Activated T-helper 9 cell treated with anti-CD3 and anti-CD28 coated beads, Interleukin-2, amount 50 U/mL, for 16 hours (primary cell): ENCODE measurements around the gene HIRIP3.
"Not testable (repeated sequence)": the region's sequence is repeated elsewhere in the genome, so short reads cannot be mapped to it uniquely, and the experiment has no call there.

ENCODE experiments used
- DNase-seq: peaks from one replicate; pipeline ENCODE4 v3.0.0-alpha.2; 2020; ENCODE audit warnings: low read depth

Gene HIRIP3, protein sequence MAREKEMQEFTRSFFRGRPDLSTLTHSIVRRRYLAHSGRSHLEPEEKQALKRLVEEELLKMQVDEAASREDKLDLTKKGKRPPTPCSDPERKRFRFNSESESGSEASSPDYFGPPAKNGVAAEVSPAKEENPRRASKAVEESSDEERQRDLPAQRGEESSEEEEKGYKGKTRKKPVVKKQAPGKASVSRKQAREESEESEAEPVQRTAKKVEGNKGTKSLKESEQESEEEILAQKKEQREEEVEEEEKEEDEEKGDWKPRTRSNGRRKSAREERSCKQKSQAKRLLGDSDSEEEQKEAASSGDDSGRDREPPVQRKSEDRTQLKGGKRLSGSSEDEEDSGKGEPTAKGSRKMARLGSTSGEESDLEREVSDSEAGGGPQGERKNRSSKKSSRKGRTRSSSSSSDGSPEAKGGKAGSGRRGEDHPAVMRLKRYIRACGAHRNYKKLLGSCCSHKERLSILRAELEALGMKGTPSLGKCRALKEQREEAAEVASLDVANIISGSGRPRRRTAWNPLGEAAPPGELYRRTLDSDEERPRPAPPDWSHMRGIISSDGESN

DNA sequence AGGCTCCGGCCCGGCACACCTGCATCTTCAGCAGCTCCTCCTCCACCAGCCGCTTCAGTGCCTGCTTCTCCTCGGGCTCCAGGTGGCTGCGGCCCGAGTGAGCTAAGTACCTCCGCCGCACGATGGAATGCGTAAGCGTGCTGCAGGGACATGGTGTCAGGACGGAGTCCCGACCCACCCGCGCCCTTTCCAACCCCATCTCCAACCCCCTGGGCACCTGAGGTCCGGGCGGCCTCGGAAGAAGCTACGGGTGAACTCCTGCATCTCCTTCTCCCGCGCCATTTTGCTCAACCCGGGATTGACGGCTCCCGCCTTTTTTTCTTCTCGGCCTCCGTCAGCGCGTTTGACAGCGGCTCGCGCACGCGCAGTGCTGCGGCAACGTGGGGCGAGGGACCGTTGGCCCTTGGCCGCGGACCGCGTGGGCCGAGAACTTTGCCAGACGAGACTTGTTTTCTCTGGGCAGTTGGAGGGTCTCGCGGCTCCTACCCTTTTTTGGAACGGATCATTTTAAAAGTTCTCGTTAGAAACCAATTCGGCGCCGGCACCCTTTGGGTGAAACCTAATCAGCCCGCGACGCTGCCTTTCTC lies at the start of gene HIRIP3:
TSS of gene HIRIP3 (minus strand) at position 294 of the 587 bp plus-strand sequence. CDS start at position 282, 12 bp downstream.
- peak; percentile 80 for DNase-seq

DNA sequence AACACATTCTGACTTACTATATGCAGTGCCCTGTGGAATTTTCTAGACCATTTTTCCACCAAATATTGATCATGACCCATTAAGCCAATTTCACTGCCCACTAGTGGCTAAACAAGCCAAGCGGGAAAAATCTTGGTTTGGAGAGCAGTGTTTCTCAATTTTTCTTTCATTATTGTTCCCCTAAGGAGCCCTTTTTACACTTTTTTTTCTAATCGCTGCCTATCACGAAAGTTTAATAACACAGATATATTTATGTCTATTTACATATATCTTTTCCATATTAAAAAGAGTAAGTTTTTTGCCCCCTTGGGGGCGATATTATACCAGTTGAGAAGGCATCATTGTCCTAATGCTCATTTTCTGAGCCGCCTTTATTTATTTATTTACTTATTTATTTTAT lies 46.4 kb upstream of the HIRIP3 start:
- DNase-seq: no peak

DNA sequence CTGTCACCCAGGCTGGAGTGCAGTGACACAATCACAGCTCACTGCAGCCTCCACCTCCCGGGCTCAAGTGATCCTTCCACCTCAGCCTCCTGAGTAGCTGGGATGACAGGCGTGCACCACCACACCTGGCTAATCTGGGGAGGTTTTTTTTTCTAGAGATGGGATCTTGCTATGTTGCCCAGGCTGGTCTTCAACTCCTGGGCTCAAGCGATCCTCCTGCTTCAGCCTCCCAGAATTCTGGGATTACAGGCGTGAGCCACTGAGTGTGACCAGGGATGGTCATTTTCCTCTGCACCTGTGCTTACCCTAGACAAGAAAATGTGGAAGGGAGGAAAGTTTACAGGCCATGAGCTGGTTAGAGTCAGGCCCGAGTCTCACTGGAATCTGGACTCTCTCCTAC lies 45.3 kb upstream of the HIRIP3 start:
- not testable (repeated sequence) for DNase-seq

DNA sequence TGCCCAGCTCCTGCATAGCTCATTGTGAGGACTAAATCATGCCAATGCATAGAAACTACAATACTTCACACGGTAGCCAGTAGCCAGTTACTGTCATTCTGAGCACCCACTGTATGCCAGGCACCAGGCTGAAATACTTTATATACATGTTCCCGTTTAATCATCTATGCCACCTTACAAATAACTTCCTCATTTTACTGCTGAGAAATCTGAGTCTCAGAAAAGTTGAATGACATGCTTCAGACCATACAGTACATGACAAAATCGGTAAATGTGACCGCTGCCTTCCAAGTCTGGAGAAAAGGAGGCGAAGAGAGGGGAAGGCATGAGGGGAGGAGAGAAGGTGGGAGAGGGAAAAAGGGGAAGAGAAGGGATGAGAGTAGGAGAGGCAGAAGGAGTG lies 44.8 kb upstream of the HIRIP3 start:
- DNase-seq: no peak

DNA sequence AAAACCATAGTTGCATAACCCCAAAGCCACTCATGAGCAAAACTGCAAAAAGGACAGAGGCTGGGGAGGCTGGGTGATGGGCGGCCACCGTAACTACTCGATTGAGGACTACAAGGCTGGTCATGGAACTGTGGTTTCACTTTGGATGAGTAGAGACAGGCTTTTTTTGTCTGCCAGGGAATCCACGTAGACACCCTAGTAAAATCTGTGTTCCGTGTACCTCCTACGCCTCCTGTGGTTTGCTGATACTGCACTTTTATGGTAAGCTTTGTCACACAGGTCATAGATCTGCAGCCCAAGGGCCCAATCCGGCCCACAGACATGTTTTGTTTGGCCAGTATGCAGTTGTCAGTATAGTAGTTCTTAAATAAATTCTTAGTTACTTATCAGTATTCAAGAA lies 37.9 kb upstream of the HIRIP3 start:
- no peak for DNase-seq

DNA sequence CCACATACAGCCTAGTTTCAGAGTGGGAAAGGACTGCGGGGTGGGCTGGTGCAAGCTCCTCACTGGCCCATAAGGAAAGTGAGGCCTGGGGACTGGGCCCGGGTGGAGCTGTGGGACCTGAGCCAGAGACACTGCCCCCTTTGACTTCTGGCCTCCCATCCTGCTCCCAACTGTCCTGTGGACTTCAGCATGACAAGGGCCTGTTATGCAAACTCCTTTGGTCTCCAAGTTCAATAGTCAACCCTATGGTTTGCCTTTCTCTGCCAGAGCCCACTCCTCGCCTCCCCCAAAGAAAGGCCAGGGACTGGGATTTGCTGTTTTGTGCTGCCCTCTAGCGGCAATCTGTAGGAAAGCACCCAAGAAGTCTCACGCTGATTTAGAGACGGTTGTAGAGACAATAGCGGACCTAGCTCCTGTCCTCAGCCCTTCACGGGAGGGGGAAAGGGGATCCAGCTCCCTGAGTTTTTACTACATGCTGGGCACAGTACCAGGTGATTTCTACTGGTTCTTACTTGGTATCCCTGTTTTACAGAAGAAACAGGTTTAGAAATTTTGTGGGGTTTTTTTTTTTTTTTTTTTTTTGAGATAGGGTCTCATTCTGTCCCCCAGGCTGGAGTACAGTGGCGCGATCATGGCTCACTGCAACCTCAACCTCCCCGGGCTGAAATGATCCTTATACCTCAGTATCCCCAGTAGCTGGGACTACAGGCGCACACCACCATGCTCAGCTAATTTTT lies 36.8 kb upstream of the HIRIP3 start:
- DNase-seq: peak; percentile 41

DNA sequence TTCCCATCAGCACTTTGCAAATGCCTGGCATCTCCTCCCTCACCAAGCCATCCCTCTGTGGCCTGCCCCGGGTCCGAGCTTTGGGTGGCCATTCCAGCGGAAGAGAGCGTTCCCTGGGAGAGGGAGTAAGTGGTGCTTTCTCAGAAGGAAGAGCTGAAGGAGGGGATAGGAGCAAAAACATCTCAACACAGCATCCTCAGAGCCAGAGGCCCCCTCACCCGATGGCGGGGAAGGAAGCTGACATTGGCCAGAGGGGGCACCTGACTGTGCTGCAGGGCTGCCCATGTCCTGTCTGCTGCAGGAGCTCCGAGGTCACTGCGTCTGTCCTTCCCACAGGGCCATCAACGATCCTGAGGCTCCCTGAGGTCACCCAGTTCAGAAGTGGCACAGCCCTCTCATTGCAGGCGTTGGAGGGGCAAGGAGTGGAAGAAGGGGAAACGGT lies 36.1 kb upstream of the HIRIP3 start:
- DNase-seq: no peak

DNA sequence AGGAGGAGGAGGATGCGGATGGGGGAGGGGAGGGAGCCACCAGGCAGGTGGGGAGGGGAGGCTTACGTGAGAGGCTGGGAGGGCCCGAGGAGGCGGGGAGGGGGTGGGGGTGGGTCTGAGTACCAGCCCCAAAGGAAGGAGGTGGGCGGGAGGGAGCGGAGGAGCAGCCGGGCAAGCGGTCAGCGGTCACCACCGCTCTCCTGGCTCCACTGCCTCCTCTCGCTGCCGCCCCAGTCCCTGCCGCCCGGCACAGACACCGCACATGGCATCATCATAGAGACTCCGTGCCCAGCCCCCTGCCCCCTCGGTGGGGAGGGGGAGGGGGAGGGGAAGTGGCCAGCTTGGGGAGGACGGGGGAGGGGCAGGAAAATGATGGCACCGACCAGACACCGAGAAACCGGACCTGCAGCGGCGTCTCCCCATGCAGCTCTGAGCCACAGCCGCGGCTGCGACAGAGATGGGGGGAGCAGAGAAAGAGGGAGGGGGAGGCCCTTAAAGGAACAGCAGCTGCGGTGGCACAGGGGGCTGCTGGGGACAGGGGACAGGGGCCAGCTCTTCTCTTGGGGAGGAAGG lies 35.5 kb upstream of the HIRIP3 start, which contains the start of gene TLCD3B:
TSS of gene TLCD3B (minus strand) at position 431 of the 573 bp plus-strand sequence. CDS start 744 bp downstream, outside the sequence.
- no peak for DNase-seq

DNA sequence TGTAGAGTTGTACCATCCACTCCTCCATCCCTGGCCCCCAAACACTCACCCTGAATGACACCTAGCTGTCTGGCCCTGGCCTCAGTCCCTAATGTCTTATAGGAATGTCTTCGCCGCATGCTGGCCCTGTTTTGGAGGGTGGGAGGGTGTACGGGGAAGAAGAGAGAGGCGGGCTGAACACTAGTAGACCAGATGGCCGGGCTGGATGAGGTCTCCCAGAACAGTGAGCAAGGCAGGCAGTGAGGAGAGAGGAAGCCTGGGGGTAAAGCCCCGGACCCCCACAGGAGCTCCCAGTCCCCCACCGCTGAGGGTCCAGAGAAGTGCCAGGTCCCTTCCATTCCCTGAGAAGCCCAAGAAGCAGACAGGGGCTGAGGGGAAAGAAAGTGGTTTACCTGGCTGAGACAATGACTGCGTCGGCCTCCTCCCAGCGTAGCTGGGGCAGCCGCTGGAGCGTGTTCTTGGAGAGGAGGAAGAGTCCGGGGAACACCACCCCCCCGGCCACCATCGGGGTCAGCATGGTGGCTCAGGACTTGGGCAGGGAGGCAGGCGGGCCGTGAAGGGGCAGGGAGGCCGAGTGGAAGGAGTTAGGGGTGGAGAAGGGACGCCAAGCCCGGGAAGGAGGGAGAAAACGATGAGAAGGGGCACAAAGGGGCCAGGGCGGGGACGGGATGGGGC lies 34.7 kb upstream of the HIRIP3 start:
- no peak for DNase-seq

DNA sequence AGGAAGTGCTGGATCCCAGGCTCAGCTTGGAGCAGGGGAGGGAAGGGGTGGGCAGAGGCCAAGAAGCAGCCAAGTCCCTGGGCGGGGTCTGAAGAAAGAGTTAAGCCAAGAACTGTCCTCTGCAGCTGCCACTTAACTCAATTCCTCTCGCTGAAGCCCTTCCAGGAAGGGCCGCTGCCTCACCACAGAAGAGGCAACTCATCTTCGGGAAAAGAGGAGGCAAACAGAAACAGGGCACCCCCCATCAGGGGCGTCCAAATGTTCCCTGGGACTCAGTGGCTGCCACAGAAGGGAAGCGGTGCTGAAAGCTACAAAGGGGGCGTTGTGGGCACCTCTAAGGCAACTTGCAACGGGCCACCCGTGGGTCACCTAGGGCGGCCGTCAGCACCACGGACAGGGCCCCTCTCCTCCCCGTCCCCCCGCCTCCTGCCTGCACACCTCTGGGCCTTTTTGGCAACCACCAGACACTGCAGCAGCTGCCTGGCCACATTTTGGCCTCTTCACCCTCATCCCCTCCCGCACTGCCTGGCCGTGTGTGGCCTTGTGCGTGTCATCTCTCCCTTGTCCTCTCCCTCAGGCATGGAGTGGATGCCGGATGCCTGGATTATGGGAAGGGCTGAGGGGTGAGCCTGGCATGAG lies 33.1 kb upstream of the HIRIP3 start:
- DNase-seq: no peak

DNA sequence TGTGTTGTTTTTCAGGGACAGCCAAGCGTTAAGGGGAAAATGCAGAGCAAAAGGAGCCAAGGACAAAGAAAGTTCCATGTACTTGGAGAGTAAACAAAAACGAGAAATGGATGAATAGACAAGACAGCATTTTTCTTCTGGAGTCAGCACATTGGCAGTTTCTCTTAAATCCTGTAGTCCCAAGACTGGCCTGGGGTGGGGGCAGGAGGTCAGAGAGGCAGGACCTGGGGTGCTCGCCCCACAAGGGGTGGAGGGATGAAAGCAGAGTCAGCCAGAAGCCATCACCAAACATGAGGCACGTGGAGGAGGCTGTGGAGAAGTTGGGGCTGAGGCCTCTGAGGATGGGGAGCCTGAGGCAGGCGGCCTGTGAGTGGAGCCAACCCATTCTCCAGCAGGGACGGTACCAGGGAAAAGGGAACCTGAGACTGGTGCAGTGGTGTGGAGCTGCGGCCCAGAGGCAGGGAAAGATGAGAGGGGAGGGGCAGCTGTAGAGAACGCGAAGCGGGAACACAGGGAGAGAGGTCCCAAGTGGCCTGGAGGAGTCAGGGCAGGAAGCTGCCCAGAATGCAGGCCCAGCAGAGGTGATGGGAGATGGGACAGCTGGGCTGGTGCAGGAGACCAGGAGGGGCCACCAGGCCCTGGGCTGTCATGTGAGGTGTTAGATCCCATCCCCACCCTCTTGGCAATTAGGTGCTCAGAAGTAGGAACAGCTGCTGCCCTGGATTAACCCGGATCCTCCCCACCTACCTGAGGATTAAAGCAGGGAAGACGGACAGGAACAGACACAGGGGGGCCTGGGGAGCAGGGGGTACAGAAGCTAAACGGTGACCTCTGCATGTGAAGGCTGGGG lies 32.4 kb upstream of the HIRIP3 start:
- DNase-seq: no peak

DNA sequence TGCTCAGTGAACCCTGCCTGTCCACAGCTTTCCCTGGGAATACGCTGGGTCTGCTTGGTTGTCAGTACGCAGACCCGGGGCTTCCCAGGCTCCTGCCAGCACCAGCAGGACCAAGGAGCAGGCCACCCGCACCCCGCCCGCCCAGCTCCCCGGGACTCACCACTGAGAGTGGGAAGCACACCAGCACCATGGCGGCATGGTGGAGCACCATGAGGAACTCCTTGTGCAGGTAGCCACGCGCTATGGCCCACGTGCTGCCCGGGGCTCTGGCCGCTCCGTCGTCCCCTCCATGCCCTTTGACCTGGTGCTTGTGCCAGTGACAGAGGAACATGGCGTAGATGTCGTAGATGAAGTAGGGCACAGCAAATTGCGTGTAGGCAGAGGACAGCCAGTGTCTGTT lies 31.0 kb upstream of the HIRIP3 start:
- no peak for DNase-seq

DNA sequence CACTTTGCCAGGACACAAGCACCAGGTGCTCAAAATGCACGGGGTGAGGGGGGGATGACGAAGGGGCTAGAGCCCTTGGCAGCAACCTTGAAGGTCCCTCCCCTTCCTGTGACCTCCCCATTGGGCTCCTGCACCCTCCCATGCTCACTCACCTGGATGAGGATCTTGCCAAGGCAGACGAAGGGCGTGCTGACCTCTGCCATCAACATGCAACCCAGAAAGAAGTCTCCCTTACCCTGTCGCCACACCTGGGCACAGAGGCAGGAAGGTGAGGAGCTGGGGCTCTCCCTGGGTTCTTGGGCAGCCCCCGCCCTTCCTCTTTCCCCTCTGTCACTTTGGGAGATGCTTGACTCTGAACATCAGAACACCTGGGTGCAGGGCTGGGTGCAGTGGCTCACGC lies 30.2 kb upstream of the HIRIP3 start:
- DNase-seq: no peak

DNA sequence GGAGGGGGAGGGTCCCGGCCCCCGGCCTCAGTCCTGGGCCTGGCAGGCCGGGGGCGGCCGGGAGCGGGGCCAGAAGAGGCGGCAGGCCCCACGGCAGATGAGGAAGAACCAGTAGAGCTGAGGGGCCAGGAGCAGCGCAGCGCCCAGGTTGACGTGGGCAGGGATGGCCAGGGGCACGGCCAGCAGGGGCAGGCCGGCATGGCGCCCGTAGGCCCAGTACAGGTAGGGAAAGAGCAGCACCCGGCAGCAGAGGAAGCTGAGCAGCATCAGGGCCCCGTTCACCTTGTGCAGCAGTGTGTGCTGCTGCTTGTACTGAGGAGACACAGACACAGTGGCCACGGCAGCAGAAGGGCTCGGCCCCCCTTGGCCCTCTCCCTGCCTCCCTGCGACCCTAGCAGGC lies 29.7 kb upstream of the HIRIP3 start:
- no peak for DNase-seq

DNA sequence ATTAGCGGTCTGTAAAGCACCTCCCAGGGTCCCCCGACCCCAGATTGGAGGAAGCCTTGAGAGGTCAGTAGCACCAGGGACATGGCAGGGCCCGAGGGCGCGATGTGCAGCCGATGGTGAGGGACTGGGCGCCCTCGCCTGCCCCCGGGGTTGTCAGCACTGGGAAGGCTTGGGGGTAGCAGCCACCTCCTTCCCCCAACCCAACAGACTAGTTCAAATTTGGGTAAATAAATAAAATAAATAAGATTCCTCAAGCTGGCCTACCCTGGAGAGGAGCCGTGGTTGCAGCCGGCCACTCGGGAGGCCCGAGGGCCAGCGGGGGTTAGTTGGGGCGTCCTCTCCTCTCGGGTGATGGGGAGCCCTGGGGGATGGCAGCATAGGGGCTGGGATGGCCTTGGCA lies 29.0 kb upstream of the HIRIP3 start:
- DNase-seq: no peak

DNA sequence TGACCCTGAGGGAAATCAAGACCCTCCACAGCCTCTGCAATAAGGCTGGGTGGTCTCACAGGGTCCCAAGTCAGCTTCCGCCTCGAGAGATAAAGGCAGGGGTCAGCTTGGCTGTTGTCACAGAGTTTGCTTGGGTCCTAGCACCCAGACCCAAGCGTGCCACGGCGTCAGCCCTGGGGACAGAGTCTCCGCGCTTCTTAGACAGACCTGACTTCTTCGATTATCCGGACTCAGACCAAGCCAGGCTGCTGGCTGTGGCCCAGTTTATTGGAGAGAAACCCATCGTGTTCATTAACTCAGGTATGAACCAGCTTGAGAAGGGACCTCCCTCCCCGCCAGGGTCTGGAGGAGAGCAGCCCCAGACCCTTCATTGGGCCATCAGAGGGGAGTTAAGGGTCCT lies 28.2 kb upstream of the HIRIP3 start:
- DNase-seq: no peak

DNA sequence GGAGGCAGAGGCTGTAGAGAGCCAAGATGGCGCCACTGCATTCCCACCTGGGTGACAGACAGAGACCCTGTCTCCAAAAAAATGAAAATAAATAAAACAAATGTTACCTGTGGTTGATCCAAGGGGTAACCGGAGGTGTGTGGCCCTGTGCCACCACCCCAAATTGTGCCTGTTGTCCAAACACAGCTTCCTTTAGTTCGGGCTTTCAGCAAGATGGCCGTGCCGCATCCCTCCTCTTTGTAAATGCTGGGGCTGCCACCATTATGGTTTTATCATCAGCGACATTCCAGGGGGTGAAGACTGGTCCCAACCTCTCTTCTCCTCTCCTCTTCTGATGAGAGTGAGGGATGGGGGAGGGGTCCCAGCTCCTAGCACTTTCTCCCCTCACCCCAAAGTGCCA lies 27.5 kb upstream of the HIRIP3 start, which contains the start of gene C16orf92:
TSS of gene C16orf92 (plus strand) at position 312 of the 400 bp plus-strand sequence. CDS start 143 bp downstream, outside the sequence.
- no peak for DNase-seq

DNA sequence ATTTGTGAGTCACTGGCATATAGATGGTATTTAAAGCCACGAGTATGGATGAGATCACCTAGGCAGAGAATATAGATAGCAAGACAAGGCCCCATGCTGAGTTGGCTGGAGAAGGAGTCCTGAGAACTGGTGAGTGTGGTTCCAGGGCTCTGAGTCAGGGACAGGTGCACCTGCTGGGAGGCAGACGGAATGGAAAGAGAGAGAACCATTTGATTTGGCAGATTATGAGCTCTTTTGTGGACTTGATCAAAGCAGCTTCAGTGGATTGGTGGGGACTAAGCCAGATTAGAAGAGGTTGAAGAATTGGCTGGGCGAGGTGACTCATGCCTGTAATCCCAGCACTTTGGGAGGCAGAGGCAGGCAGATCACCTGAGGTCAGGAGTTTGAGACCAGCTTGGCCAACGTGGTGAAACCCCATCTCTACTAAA lies 23.3 kb upstream of the HIRIP3 start:
- DNase-seq: no peak

DNA sequence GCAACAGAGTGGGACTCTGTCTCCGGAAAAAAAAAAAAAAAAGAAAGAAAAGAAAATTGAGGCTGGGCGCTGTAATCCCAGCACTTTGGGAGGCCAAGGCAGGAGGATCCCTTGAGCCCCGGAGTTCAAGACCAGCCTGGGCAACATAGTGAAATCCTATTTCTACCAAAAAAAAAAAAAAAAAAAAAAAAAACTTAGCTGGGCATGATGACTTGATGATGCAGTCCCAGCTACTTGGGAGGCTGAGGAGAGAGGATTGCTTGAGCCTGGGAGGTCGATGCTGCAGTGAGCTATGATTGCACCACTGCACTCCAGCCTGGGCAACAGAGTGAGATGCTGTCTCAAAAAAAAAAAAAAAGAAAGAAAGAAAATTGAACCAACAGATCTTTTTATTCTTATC lies 22.5 kb upstream of the HIRIP3 start:
- DNase-seq: not testable (repeated sequence)

DNA sequence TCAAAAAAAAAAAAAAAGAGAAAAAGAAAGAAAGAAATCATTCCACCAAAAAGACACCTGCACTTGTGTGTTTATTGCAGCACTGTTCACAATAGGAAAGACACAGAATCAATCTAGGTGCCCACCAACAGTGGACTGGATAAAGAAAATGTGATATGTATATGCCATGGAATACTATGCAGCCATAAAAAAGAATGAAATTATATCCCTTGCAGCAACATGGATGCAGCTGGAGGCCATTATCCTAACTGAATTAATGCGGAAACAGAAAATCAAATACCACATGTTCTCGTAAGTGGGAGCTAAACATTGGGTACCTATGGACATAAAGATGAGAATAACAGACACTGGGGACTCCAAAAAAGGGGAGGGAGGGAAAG lies 21.9 kb upstream of the HIRIP3 start:
- no peak for DNase-seq
